ENCODE results near the gene IGF2. TPM values are rescaled to one million over a fixed set of nuclear protein-coding genes. Genes with fewer than 3 reads are reported as not detected.

IGF2 gene
- total RNA-seq, 1 donor from 2014 or later, result 75.0 TPM

- Histone ChIP-seq H3K27me3 (ENCODE audit: low read depth) (peaks cover 85% of the 10 kb centered on the region), H3K4me3 (no peak overlapping the region), H3K9me3 (replicated peaks) (no peaks in the 10 kb centered on the region), H3K4me1 (no peaks in the 10 kb centered on the region), H3K36me3 (no peaks in the 10 kb centered on the region), H3K27ac (replicated peaks) (no peak overlapping the region)
- intact Hi-C loops (cut with micrococcal nuclease), result loop anchor here (10.0 kb wide), 1 partner anchor 712 kb away; no protein-coding TSS in a partner anchor
- no peak for TF ChIP-seq CTCF (IDR thresholded peaks at IDR 0.05; ENCODE audit: borderline replicate concordance)
- no peak for DNase-seq
These were observed 43.7 kb upstream of the IGF2 start for GRCh38 chr11:2182692-2183474.

DNA sequence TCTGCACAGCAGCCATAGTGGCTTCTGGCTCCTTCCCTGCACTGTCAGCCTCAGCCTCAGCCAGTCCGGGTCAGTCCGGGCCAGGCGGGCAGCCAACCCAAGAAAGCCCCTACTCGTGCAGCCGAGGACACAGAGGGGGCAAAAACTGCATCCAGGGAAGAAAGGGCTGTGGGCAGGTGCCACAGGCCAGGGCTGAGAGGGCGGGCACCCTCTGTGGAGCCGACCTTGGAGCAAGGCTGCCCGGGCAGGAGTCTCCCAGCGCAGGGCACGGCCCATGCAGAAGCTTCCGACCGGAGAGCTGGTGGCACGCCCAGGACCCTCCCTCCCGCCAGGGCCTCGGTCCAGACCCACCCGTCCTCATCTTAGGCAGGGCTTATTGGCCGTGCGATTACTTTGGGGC lies 42.9 kb upstream of the IGF2 start:
- Histone ChIP-seq H3K4me3 (no peak overlapping the region), H3K27ac (replicated peaks) (no peak overlapping the region), H3K36me3 (no peaks in the 10 kb centered on the region), H3K4me1 (no peaks in the 10 kb centered on the region), H3K9me3 (replicated peaks) (no peaks in the 10 kb centered on the region), H3K27me3 (ENCODE audit: low read depth) (peaks cover 88% of the 10 kb centered on the region)
- intact Hi-C loops (cut with micrococcal nuclease), result loop anchor here (10.0 kb wide), 1 partner anchor 713 kb away; no protein-coding TSS in a partner anchor
- no peak for TF ChIP-seq CTCF (IDR thresholded peaks at IDR 0.05; ENCODE audit: borderline replicate concordance)
- DNase-seq, result no peak

- H3K4me3 ChIP-seq, result no peak overlapping the region
- H3K9me3 ChIP-seq (replicated peaks), result no peaks in the 10 kb centered on the region
- TF ChIP-seq CTCF (IDR thresholded peaks at IDR 0.05; ENCODE audit: borderline replicate concordance), result no peak
- H3K27me3 ChIP-seq (ENCODE audit: low read depth), result peaks cover 81% of the 10 kb centered on the region
- no peaks in the 10 kb centered on the region for H3K4me1 ChIP-seq
- no peak for DNase-seq
- no peaks in the 10 kb centered on the region for H3K36me3 ChIP-seq
- intact Hi-C loops (cut with micrococcal nuclease), result loop anchor here (10.0 kb wide), 1 partner anchor 714 kb away; no protein-coding TSS in a partner anchor
- no peak overlapping the region for H3K27ac ChIP-seq (replicated peaks)
These were observed 41.7 kb upstream of the IGF2 start for GRCh38 chr11:2180789-2181370.

GRCh38 chr11:2180347-2180746 lies 41.2 kb upstream of the IGF2 start:
- DNase-seq, result no peak
- Histone ChIP-seq H3K4me3 (no peak overlapping the region), H3K27ac (replicated peaks) (no peak overlapping the region), H3K36me3 (no peaks in the 10 kb centered on the region), H3K4me1 (peaks cover 3% of the 10 kb centered on the region), H3K27me3 (ENCODE audit: low read depth) (peaks cover 75% of the 10 kb centered on the region), H3K9me3 (replicated peaks) (no peaks in the 10 kb centered on the region)
- intact Hi-C loops (cut with micrococcal nuclease), result loop anchor here (10.0 kb wide), 1 partner anchor 714 kb away; no protein-coding TSS in a partner anchor
- TF ChIP-seq CTCF (IDR thresholded peaks at IDR 0.05; ENCODE audit: borderline replicate concordance), result no peak

DNA sequence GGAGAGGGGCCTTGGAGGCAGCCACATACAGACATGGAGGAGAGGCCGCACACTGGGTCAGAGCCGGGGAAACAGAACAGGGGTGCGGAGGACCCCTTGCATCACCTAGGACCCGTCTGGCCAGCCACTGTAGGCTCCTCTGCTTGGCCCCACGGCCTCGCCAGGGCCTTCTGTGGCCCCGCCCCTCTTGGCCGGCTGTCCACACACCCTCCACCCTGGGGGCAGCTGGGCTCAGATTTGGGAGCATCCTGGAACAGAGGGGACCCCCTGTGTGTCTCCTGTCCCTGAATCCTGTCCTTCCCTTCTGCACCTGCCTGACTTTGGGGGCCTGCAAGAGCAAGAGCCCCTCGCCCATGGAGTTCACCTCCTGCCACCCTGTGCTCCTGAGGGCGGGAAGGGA lies 40.3 kb upstream of the IGF2 start:
- no peaks in the 10 kb centered on the region for H3K36me3 ChIP-seq
- no peaks in the 10 kb centered on the region for H3K9me3 ChIP-seq (replicated peaks)
- peaks cover 4% of the 10 kb centered on the region for H3K4me1 ChIP-seq
- no peak overlapping the region for H3K4me3 ChIP-seq
- H3K27ac ChIP-seq (replicated peaks), result no peak overlapping the region
- no peak for DNase-seq
- peaks cover 69% of the 10 kb centered on the region for H3K27me3 ChIP-seq (ENCODE audit: low read depth)
- intact Hi-C loops (cut with micrococcal nuclease), result no loop called here
- no peak for TF ChIP-seq CTCF (IDR thresholded peaks at IDR 0.05; ENCODE audit: borderline replicate concordance)

All from left ventricle myocardium inferior (tissue), 1 donor.